Keratinocyte (primary cell): Measurements from ENCODE around the gene ROBO2. TPM values are rescaled to one million over a fixed set of nuclear protein-coding genes. Genes with fewer than 3 reads are reported as not detected.

ENCODE experiments used
- DNase-seq: peaks from one replicate; pipeline ENCODE4 v3.0.0-alpha.2; 2011; ENCODE audit warnings: low read depth, missing footprints, low spot score
- FAIRE-seq: peaks from 2 replicates; lab custom pipeline; 2011; peaks lifted over from hg19 to GRCh38; lab: Jason Lieb, UNC
- H2AFZ ChIP-seq: 2 replicates; pipeline ENCODE4 v1.6.0; 2012; ENCODE audit warnings: low read length, control low read depth, inconsistent platforms; ENCODE audit not compliant: control insufficient read depth
- H3K27ac ChIP-seq: 2 replicates; pipeline ENCODE4 v1.5.1; 2011; ENCODE audit warnings: low read length; ENCODE audit not compliant: control insufficient read depth, insufficient read depth
- H3K27me3 ChIP-seq: 3 replicates; pipeline ENCODE4 v1.6.0; 2011; ENCODE audit warnings: low read length; ENCODE audit not compliant: control insufficient read depth, insufficient read depth; ENCODE audit errors: extremely low read depth
- H3K36me3 ChIP-seq, 2 experiments: 2 replicates in 1 of 2; 3 replicates in 1 of 2; pipeline ENCODE4 v1.5.1; 2011; ENCODE audit warnings: low read length in 2 of 2, mild to moderate bottlenecking in 1 of 2; ENCODE audit not compliant: control insufficient read depth in 2 of 2, insufficient read depth in 2 of 2; ENCODE audit errors: extremely low read depth in 1 of 2
- H3K4me1 ChIP-seq: 3 replicates; pipeline ENCODE4 v1.5.1; 2011; ENCODE audit warnings: low read length; ENCODE audit not compliant: control insufficient read depth, insufficient read depth; ENCODE audit errors: extremely low read depth
- H3K4me2 ChIP-seq: 3 replicates; pipeline ENCODE4 v1.6.0; 2011; ENCODE audit warnings: low read depth, low read length; ENCODE audit not compliant: control insufficient read depth, insufficient read depth; ENCODE audit errors: extremely low read depth
- H3K4me3 ChIP-seq, 3 experiments: fragments of 200-600 bp in 1 of 3; sonication (generic) in 1 of 3; 2 replicates in 2 of 3; 3 replicates in 1 of 3; pipeline ENCODE4 v1.5.1; 2011 to 2016; ENCODE audit warnings: low read length in 3 of 3, mild to moderate bottlenecking in 3 of 3, control low read depth in 2 of 3, inconsistent platforms in 1 of 3, low read depth in 1 of 3, mixed read lengths in 1 of 3, mixed run types in 1 of 3, moderate library complexity in 1 of 3; ENCODE audit not compliant: control insufficient read depth in 2 of 3, insufficient read depth in 2 of 3; ENCODE audit errors: extremely low read depth in 1 of 3
- H3K79me2 ChIP-seq: 2 replicates; pipeline ENCODE4 v1.6.0; 2012; ENCODE audit warnings: low read length; ENCODE audit not compliant: control insufficient read depth, insufficient read depth
- H3K9ac ChIP-seq: 3 replicates; pipeline ENCODE4 v1.6.0; 2011; ENCODE audit warnings: low read length; ENCODE audit not compliant: control insufficient read depth, insufficient read depth; ENCODE audit errors: extremely low read depth
- H3K9me1 ChIP-seq: 3 replicates; pipeline ENCODE4 v1.6.0; 2011; ENCODE audit warnings: low read length; ENCODE audit not compliant: control insufficient read depth, insufficient read depth; ENCODE audit errors: extremely low read depth
- H3K9me3 ChIP-seq: 2 replicates; pipeline ENCODE4 v1.5.1; 2012; ENCODE audit warnings: low read depth, low read length; ENCODE audit not compliant: control insufficient read depth
- H4K20me1 ChIP-seq: 3 replicates; pipeline ENCODE4 v1.6.0; 2011; ENCODE audit warnings: low read length; ENCODE audit not compliant: control insufficient read depth, insufficient read depth; ENCODE audit errors: extremely low read depth
- CTCF ChIP-seq, 3 experiments: IDR thresholded peaks in 1 of 3; conservative IDR thresholded peaks in 1 of 3; optimal IDR thresholded peaks in 1 of 3; 2 replicates in 2 of 3; 3 replicates in 1 of 3; pipeline versions ENCODE3 to v1.5.1; 2011; ENCODE audit warnings: low read length in 3 of 3, mild to moderate bottlenecking in 3 of 3, moderate library complexity in 2 of 3, control low read depth in 1 of 3, inconsistent platforms in 1 of 3; ENCODE audit not compliant: insufficient read depth in 2 of 3; ENCODE audit errors: extremely low read depth in 1 of 3
- EZH2 ChIP-seq: IDR thresholded peaks from one replicate; pipeline ENCODE4 v1.6.1; 2012; ENCODE audit warnings: inconsistent platforms, mild to moderate bottlenecking, low read length, moderate library complexity
- dilution Hi-C: fragments of 300-500 bp; cut with MboI; formaldehyde crosslinking; loops from one replicate; pipeline ENCODE4 v1.7.0; 2020; ENCODE audit warnings: low sequenced_read_pairs; ENCODE audit not compliant: extremely low pct_ligation_motif_present
- polyA plus RNA-seq, 5 experiments: library from polyadenylated mRNA; depleted of rRNA in 3 of 5; stranded (reverse) in 3 of 5; stranded (forward) in 1 of 5; unstranded in 1 of 5; fragments of >200 nt; gene quantifications; 1 replicate in 1 of 5; 2 replicates in 3 of 5; 3 replicates in 1 of 5; pipeline versions ENCODE4 v1.2.1 to v1.2.3, GENCODE V29; 2011 to 2012; ENCODE audit warnings: missing spikeins in 2 of 5, low read depth in 1 of 5, low replicate concordance in 1 of 5

Gene ROBO2
- polyA plus RNA-seq, 1 donor (not counting 4 experiments of a cell fraction or from before 2014, with no cell fraction given) = 0.30 TPM

GRCh38 chr3:77014226-77014625, 25.7 kb upstream of the ROBO2 start:
- Histone ChIP-seq H3K27ac (no peak overlapping the region), H3K9me1 (no peaks in the 10 kb centered on the region), H2AFZ (no peak overlapping the region), H3K79me2 (no peaks in the 10 kb centered on the region), H3K9ac (no peak overlapping the region), H3K4me3 (no peak overlapping the region), H3K9me3 (no peaks in the 10 kb centered on the region), H3K27me3 (no peaks in the 10 kb centered on the region), H3K36me3 (no peaks in the 10 kb centered on the region), H3K4me2 (no peak overlapping the region), H4K20me1 (no peaks in the 10 kb centered on the region), H3K4me1 (no peaks in the 10 kb centered on the region)
- dilution Hi-C loops = no loop called here
- FAIRE-seq = no peak
- DNase-seq = no peak
- TF ChIP-seq EZH2 = no peak
- TF ChIP-seq CTCF (optimal IDR thresholded peaks at IDR 0.05 in 1 of 3, IDR thresholded peaks at IDR 0.05 in 1 of 3, conservative IDR thresholded peaks at IDR 0.05 in 1 of 3; ENCODE audit: extremely low read depth in 1 of 3, insufficient read depth in 2 of 3, low read length in 3 of 3) = no peak

GRCh38 chr3:77025471-77025870, 14.4 kb upstream of the ROBO2 start:
- Histone ChIP-seq H3K27me3 (no peaks in the 10 kb centered on the region), H3K9ac (no peak overlapping the region), H3K36me3 (no peaks in the 10 kb centered on the region), H3K4me1 (no peaks in the 10 kb centered on the region), H3K4me2 (no peak overlapping the region), H3K9me1 (no peaks in the 10 kb centered on the region), H3K27ac (no peak overlapping the region), H4K20me1 (no peaks in the 10 kb centered on the region), H2AFZ (no peak overlapping the region), H3K9me3 (no peaks in the 10 kb centered on the region), H3K79me2 (no peaks in the 10 kb centered on the region), H3K4me3 (no peak overlapping the region)
- DNase-seq = no peak
- dilution Hi-C loops = no loop called here
- TF ChIP-seq EZH2 (no peak), CTCF (optimal IDR thresholded peaks at IDR 0.05 in 1 of 3, IDR thresholded peaks at IDR 0.05 in 1 of 3, conservative IDR thresholded peaks at IDR 0.05 in 1 of 3; ENCODE audit: extremely low read depth in 1 of 3, insufficient read depth in 2 of 3, low read length in 3 of 3) (no peak)
- no peak for FAIRE-seq
